GM21737 (cell line): ENCODE results near the gene HRH4.

Experiments used
- ATAC-seq: cut with Tn5 transposase; IDR thresholded peaks from one replicate; pipeline ENCODE4 v1.9.1; 2021; ENCODE audit warnings: mild to moderate bottlenecking, moderate library complexity; ENCODE audit not compliant: unreplicated experiment

HRH4 gene

DNA sequence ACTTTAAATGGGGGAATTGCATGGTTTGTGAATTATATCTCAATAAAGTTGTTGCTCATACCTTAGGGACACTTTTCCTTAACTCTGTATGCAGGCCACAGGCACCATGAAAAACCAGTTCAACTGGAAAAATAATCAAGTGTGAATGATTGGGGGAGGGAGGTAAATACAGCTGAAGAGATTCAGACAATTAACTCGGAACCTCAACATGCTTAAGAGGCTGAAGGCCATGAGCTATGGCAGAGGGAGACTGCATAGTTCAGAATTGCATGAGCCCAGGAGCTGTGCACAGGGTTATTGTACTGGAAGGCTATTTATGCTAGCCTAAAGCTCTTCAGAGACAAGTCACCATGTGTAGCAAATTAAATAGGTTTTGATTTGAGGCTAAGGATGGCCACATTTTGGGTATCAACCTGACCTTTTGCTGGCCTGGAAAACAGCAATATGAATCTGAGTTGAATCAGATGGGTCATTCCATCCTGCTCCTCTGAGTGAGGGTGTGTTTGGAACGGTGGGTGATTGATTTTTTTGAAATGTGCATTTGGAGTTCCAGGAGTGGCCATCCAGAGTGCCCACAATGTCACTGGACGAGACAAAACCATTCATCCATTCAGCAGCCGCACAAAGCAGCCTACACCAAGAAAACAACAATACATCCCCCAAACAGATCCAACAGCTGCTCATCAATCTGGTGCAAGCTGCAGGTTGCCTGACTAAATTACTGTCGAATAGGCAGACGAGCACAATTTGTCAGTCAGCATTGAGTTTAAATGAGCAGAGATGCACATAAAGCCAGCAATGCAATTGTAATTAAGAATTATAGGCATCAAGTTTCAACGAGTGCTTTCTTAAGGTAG lies 42.5 kb downstream of the HRH4 start:
- ATAC-seq: no peak

GRCh38 chr18:24504401-24504800 lies 44.0 kb downstream of the HRH4 start:
- no peak for ATAC-seq

- no peak for ATAC-seq
These were observed 45.7 kb downstream of the HRH4 start for GRCh38 chr18:24506175-24506574.

GRCh38 chr18:24509435-24509834 lies 49.0 kb downstream of the HRH4 start:
- no peak for ATAC-seq

- no peak for ATAC-seq
These were observed 54.0 kb downstream of the HRH4 start for GRCh38 chr18:24514439-24514838.

GRCh38 chr18:24515721-24516120 lies 55.3 kb downstream of the HRH4 start:
- ATAC-seq: no peak

GRCh38 chr18:24516261-24516660 lies 55.8 kb downstream of the HRH4 start:
- no peak for ATAC-seq

DNA sequence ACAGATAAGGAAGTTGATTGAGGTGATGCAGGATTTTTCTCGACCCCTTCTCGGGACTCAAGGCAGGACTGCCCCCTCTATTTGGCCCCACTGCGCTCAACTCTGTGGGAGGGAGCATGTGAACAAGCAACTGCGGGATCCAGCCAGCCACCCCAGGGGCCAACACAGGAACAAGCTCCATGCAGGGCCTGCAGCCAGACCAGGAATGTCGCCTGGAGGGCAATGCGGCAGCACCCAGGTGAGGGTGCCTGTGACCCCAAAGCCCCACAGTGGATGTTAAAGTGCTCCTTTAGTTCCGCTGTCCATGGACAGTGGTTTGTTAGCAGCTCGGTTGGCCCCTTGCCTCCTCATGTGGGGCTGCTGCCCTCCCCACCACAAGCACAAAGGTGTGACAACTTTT lies 57.1 kb downstream of the HRH4 start:
- ATAC-seq: no peak

GRCh38 chr18:24518596-24518995 lies 58.2 kb downstream of the HRH4 start:
- no peak for ATAC-seq
